K562 (cell line): ENCODE data around the gene RAB31. TPM values are rescaled to one million over a fixed set of nuclear protein-coding genes. Genes with fewer than 3 reads are reported as not detected.

Experiments used
- CBFB ChIP-seq: sonication (generic); formaldehyde crosslinking; IDR thresholded peaks from 2 replicates; pipeline ENCODE4 v1.4.0; 2020; ENCODE audit warnings: mild to moderate bottlenecking, missing genetic modification reagents
- DMBX1 ChIP-seq: fragments of 250-450 bp; sonication (Bioruptor Pico); IDR thresholded peaks from 2 replicates; pipeline ENCODE4 v1.8.0; 2022; ENCODE audit warnings: inconsistent platforms, mild to moderate bottlenecking, moderate library complexity, borderline replicate concordance
- FOXJ2 ChIP-seq: fragments of 200-800 bp; sonication (Bioruptor generic); IDR thresholded peaks from 2 replicates; pipeline ENCODE4 v1.6.1; 2016; ENCODE audit warnings: missing genetic modification characterization, missing compliant biosample characterization
- FUS ChIP-seq: fragments of 200-400 bp; formaldehyde crosslinking; optimal IDR thresholded peaks from 2 replicates; pipeline ENCODE3; 2017; ENCODE audit warnings: low read depth, low read length
- GATAD2B ChIP-seq: fragments of 450-650 bp; IDR thresholded peaks from 2 replicates; pipeline ENCODE4 v1.6.1; 2017; ENCODE audit warnings: mild to moderate bottlenecking, borderline replicate concordance
- GTF2A2 ChIP-seq: IDR thresholded peaks from 2 replicates; pipeline ENCODE4 v1.6.1; 2016; ENCODE audit warnings: mild to moderate bottlenecking, missing genetic modification characterization, missing compliant biosample characterization
- JUND ChIP-seq, 2 experiments: IDR thresholded peaks; 2 replicates in 1 of 2; 3 replicates in 1 of 2; pipeline ENCODE4 v1.6.1; 2011; ENCODE audit warnings: borderline replicate concordance in 2 of 2, low read depth in 2 of 2, low read length in 2 of 2, improper control_type of control experiment in 1 of 2, missing biosample characterization in 1 of 2, missing genetic modification characterization in 1 of 2, missing genetic modification reagents in 1 of 2
- L3MBTL2 ChIP-seq: fragments of 450-650 bp; IDR thresholded peaks from 2 replicates; pipeline ENCODE4 v1.6.1; 2016; ENCODE audit warnings: mild to moderate bottlenecking, moderate library complexity
- POLR2A ChIP-seq: fragments of 450-650 bp; conservative IDR thresholded peaks from 2 replicates; pipeline ENCODE4 v1.6.1; 2016
- TBP ChIP-seq: optimal IDR thresholded peaks from 2 replicates; pipeline ENCODE3; 2011; ENCODE audit warnings: low read depth, low read length, improper control_type of control experiment
- TOE1 ChIP-seq, 2 experiments: fragments of 450-650 bp in 1 of 2; sonication (generic) in 1 of 2; formaldehyde crosslinking in 1 of 2; IDR thresholded peaks; 2 replicates each; pipeline versions ENCODE4 v1.7.1 to v1.8.0; 2016 to 2022; ENCODE audit warnings: borderline replicate concordance in 2 of 2, mild to moderate bottlenecking in 2 of 2, antibody characterized with exemption in 1 of 2, inconsistent platforms in 1 of 2, low read depth in 1 of 2, missing genetic modification reagents in 1 of 2, moderate library complexity in 1 of 2
- TSHZ1 ChIP-seq: fragments of 250-450 bp; sonication (Bioruptor Pico); IDR thresholded peaks from 2 replicates; pipeline ENCODE4 v1.4.0; 2020; ENCODE audit warnings: mild to moderate bottlenecking, moderate library complexity
- ZFX ChIP-seq: sonication (generic); formaldehyde crosslinking; IDR thresholded peaks from 2 replicates; pipeline ENCODE4 v1.8.0; 2022; ENCODE audit warnings: mild to moderate bottlenecking, missing genetic modification reagents, moderate library complexity
- ZNF12 ChIP-seq: sonication (generic); formaldehyde crosslinking; IDR thresholded peaks from 2 replicates; pipeline ENCODE4 v1.4.0; 2020; ENCODE audit warnings: mild to moderate bottlenecking, missing genetic modification reagents
- ZNF175 ChIP-seq: fragments of 200-800 bp; sonication (Bioruptor generic); IDR thresholded peaks from 2 replicates; pipeline ENCODE4 v1.6.1; 2016; ENCODE audit warnings: low read depth, mild to moderate bottlenecking, missing genetic modification characterization, missing compliant biosample characterization
- polyA plus RNA-seq, 8 experiments: library from polyadenylated mRNA; depleted of rRNA in 4 of 8; stranded (reverse) in 5 of 8; unstranded in 3 of 8; fragments of >200 nt; fragmentation: Nextera tagmentation in 2 of 8; fragmentation: Illumina TruSeq in 1 of 8; extraction: Ambion mirVana in 2 of 8; extraction: Trizol in 1 of 8; gene quantifications; 2 replicates each; pipeline versions ENCODE4 v1.2.1 to v1.2.3, GENCODE V29; 2011 to 2014; ENCODE audit warnings: inconsistent platforms in 1 of 8, missing spikeins in 1 of 8
- total RNA-seq, 7 experiments: library from RNA; depleted of rRNA in 6 of 7; stranded (reverse); fragments of >200 nt in 6 of 7; fragmentation: Illumina TruSeq in 2 of 7; extraction: Trizol in 2 of 7; gene quantifications; 2 replicates each; pipeline versions ENCODE4 v1.2.1 to v1.2.3, GENCODE V29; 2011 to 2021; ENCODE audit warnings: low replicate concordance in 1 of 7
- TF ChIP-seq, protein P1 (sequence below): sonication (generic); formaldehyde crosslinking; IDR thresholded peaks from 2 replicates; pipeline ENCODE4 v1.4.0; 2020; ENCODE audit warnings: mild to moderate bottlenecking, missing genetic modification reagents
- TF ChIP-seq, protein P2 (sequence below): fragments of 450-650 bp; IDR thresholded peaks from 2 replicates; pipeline ENCODE4 v1.6.1; 2018; ENCODE audit not compliant: partially characterized antibody

RAB31 gene
- total and polyA plus RNA-seq, 9 of the 15 experiments (the other 6 are each of a cell fraction or from before 2014, with no cell fraction given): 20.7 to 70.4 (median 41.3) TPM

DNA sequence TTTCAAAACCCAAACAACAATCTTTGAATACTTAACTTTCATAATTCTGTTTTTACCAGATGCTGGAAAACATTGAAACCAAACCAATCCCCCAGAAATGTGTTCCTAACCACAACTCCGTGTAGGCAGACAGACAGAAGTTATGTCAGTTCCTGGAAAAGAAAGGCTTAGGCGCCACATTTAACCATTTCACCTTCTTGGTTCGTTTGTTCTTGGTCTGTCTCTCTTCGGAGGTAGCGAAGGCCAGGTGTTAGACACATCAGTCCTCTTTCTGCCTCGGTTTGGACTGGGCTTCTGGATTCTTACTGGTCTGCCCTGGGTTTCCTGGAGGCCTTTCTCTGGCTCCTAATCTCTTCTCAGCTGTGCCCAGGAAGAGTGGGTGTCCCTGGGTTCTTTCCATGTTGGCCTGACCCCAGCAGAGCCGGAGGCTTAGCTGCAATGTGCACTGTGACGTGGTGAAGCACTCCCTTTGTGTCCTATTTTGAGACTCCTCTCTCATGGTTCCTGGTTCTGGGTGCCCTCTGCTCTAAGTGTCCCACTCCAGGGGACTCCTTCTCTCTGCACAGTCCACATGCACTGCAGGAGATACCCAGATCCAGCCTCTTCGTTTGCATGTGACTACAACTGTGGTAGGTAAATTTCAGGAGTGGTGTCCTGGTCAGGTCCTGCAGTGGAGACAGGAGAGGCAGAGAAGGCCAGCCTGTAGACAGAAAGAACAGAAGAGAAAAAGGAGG is 23.1 kb upstream of the RAB31 start (continued):
- peak; percentile 14; the same call in 1 of the 2 replicates for TF ChIP-seq TSHZ1 (CRISPR knock-in tag)
- TF ChIP-seq ZFX: peak; percentile 54
- peak; percentile 24; the same call in 1 of the 2 replicates for TF ChIP-seq CBFB (CRISPR knock-in tag)
- peak; percentile 90 for TF ChIP-seq DMBX1
- TF ChIP-seq ZNF175 (CRISPR knock-in tag): peak; percentile 80; the same call in 1 of the 2 replicates
- TF ChIP-seq JUND (IDR thresholded peaks at IDR 0.05; ENCODE audit: borderline replicate concordance, low read depth, low read length): no peak
- TF ChIP-seq JUND (tag; IDR thresholded peaks at IDR 0.05; ENCODE audit: borderline replicate concordance, low read depth, low read length): peak; percentile 46; the same call in 1 of the 3 replicates
- 0 out of 2 replicates have a peak, but pooled peaks have one; percentile 78 for TF ChIP-seq ZNF12 (CRISPR knock-in tag)
- TF ChIP-seq, protein P1, sequence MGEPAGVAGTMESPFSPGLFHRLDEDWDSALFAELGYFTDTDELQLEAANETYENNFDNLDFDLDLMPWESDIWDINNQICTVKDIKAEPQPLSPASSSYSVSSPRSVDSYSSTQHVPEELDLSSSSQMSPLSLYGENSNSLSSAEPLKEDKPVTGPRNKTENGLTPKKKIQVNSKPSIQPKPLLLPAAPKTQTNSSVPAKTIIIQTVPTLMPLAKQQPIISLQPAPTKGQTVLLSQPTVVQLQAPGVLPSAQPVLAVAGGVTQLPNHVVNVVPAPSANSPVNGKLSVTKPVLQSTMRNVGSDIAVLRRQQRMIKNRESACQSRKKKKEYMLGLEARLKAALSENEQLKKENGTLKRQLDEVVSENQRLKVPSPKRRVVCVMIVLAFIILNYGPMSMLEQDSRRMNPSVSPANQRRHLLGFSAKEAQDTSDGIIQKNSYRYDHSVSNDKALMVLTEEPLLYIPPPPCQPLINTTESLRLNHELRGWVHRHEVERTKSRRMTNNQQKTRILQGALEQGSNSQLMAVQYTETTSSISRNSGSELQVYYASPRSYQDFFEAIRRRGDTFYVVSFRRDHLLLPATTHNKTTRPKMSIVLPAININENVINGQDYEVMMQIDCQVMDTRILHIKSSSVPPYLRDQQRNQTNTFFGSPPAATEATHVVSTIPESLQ (CRISPR knock-in tag): 0 out of 2 replicates have a peak, but pooled peaks have one; percentile 46
- peak; percentile 81 for TF ChIP-seq L3MBTL2
- TF ChIP-seq GATAD2B: 0 out of 2 replicates have a peak, but pooled peaks have one; percentile 2
- 0 out of 2 replicates have a peak, but pooled peaks have one; percentile 13 for TF ChIP-seq TOE1 (IDR thresholded peaks at IDR 0.05; ENCODE audit: borderline replicate concordance)
- no peak for TF ChIP-seq TOE1 (CRISPR knock-in tag; IDR thresholded peaks at IDR 0.05; ENCODE audit: borderline replicate concordance, low read depth)
- TF ChIP-seq GTF2A2 (tag): peak; percentile 15; the same call in 1 of the 2 replicates
- peak; percentile 50; the same call in 1 of the 2 replicates for TF ChIP-seq FOXJ2 (tag)
- peak; percentile 44; the same call in 1 of the 2 replicates for TF ChIP-seq POLR2A
- TF ChIP-seq, protein P2, sequence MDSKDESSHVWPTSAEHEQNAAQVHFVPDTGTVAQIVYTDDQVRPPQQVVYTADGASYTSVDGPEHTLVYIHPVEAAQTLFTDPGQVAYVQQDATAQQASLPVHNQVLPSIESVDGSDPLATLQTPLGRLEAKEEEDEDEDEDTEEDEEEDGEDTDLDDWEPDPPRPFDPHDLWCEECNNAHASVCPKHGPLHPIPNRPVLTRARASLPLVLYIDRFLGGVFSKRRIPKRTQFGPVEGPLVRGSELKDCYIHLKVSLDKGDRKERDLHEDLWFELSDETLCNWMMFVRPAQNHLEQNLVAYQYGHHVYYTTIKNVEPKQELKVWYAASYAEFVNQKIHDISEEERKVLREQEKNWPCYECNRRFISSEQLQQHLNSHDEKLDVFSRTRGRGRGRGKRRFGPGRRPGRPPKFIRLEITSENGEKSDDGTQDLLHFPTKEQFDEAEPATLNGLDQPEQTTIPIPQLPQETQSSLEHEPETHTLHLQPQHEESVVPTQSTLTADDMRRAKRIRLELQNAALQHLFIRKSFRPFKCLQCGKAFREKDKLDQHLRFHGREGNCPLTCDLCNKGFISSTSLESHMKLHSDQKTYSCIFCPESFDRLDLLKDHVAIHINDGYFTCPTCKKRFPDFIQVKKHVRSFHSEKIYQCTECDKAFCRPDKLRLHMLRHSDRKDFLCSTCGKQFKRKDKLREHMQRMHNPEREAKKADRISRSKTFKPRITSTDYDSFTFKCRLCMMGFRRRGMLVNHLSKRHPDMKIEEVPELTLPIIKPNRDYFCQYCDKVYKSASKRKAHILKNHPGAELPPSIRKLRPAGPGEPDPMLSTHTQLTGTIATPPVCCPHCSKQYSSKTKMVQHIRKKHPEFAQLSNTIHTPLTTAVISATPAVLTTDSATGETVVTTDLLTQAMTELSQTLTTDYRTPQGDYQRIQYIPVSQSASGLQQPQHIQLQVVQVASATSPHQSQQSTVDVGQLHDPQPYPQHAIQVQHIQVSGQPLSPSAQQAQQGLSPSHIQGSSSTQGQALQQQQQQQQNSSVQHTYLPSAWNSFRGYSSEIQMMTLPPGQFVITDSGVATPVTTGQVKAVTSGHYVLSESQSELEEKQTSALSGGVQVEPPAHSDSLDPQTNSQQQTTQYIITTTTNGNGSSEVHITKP: peak; percentile 17
- no peak for TF ChIP-seq FUS
- TF ChIP-seq TBP: peak; percentile 46
